ENCODE data around the gene PRKCZ.

Gene PRKCZ

DNA sequence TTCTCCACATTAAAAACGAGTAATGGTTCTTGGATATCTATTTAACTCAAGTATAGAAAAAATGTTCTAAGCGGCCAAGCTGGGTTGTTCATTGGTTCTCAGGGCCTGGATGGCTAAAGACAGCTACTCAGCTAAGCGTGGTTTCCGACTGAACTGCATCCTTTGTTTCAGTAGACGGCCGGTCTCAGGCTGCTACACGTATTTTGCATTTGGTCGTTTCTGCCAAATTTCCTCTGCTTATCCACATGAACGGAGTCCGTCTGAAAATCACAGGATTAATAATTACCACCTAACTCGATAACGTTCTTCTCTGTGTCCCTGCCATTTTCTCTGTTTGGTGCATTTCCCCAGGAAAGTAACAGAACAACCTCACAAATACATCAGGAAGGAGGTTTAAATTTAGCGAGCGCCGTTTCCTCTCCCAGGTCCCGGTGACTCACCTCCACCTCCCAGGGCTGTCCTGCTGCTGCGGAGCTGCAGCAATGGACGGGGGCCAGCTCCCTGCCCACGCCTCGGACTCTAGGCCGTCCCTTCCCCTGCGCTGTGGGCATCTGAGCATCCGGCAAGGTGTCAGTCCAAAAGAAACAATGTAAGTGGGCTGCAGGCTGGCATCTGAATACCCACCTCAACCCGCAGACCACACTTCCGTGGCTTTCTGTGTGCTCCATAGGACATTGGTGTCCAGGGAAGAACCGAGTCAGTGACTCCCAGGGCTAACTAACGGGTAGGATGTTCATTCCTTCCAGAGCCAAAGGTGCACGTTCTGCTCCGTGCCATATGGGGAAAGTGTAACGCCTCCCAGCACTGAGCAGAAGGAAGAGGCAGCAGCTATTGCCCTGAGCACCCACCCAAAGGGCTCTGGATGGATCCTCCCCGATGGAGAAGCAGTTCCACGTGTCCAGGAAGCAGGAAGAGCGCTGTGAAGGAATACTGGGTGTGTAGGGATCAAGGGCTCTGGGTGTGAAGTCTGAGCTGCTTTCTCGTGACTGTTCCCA lies 35.2 kb upstream of the PRKCZ start:
- DNase-seq (ENCODE audit: low spot score) (peak; percentile 56), ATAC-seq (ENCODE audit: low read depth) (peak; percentile 76)
- Histone ChIP-seq H3K9me3 (ENCODE audit: severe bottlenecking) (no peaks in the 10 kb centered on the region), H3K4me1 (ENCODE audit: insufficient read depth, poor library complexity, severe bottlenecking) (no peaks in the 10 kb centered on the region), H3K27ac (ENCODE audit: poor library complexity, severe bottlenecking) (no peak overlapping the region), H3K4me3 (ENCODE audit: severe bottlenecking) (no peak overlapping the region), H3K27me3 (ENCODE audit: insufficient read depth, poor library complexity, severe bottlenecking) (peaks cover 20% of the 10 kb centered on the region), H3K36me3 (ENCODE audit: low read depth) (no peaks in the 10 kb centered on the region)
- TF ChIP-seq, protein P1, sequence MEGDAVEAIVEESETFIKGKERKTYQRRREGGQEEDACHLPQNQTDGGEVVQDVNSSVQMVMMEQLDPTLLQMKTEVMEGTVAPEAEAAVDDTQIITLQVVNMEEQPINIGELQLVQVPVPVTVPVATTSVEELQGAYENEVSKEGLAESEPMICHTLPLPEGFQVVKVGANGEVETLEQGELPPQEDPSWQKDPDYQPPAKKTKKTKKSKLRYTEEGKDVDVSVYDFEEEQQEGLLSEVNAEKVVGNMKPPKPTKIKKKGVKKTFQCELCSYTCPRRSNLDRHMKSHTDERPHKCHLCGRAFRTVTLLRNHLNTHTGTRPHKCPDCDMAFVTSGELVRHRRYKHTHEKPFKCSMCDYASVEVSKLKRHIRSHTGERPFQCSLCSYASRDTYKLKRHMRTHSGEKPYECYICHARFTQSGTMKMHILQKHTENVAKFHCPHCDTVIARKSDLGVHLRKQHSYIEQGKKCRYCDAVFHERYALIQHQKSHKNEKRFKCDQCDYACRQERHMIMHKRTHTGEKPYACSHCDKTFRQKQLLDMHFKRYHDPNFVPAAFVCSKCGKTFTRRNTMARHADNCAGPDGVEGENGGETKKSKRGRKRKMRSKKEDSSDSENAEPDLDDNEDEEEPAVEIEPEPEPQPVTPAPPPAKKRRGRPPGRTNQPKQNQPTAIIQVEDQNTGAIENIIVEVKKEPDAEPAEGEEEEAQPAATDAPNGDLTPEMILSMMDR (IDR thresholded peaks at IDR 0.05; ENCODE audit: poor library complexity, severe bottlenecking): no peak

DNA sequence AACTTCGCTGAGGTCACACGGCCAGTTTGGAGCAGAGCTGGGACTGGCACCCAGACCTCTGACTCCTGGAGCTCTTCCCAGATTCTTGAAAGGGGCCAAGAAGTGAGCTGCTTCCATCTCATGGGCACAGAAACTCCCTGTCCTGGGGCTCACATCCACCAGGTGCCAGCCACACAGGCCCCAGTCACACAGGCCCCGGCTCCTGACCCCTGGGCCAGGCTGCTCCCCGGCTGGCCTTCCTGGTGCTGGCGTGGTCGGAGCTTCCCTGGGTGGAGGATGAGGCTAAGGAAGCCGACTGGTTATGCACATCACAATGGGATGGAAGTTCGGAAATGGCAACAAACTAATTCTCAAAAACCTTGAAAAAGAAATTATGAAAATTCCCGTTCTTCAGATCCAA lies 34.1 kb upstream of the PRKCZ start:
- Histone ChIP-seq H3K27ac (ENCODE audit: poor library complexity, severe bottlenecking) (no peak overlapping the region), H3K9me3 (ENCODE audit: severe bottlenecking) (no peaks in the 10 kb centered on the region), H3K4me3 (ENCODE audit: severe bottlenecking) (no peak overlapping the region), H3K36me3 (ENCODE audit: low read depth) (no peaks in the 10 kb centered on the region), H3K4me1 (ENCODE audit: insufficient read depth, poor library complexity, severe bottlenecking) (no peaks in the 10 kb centered on the region), H3K27me3 (ENCODE audit: insufficient read depth, poor library complexity, severe bottlenecking) (peaks cover 31% of the 10 kb centered on the region)
- TF ChIP-seq, protein P1 (IDR thresholded peaks at IDR 0.05; ENCODE audit: poor library complexity, severe bottlenecking): no peak
- no peak for ATAC-seq (ENCODE audit: low read depth)
- DNase-seq (ENCODE audit: low spot score): no peak

DNA sequence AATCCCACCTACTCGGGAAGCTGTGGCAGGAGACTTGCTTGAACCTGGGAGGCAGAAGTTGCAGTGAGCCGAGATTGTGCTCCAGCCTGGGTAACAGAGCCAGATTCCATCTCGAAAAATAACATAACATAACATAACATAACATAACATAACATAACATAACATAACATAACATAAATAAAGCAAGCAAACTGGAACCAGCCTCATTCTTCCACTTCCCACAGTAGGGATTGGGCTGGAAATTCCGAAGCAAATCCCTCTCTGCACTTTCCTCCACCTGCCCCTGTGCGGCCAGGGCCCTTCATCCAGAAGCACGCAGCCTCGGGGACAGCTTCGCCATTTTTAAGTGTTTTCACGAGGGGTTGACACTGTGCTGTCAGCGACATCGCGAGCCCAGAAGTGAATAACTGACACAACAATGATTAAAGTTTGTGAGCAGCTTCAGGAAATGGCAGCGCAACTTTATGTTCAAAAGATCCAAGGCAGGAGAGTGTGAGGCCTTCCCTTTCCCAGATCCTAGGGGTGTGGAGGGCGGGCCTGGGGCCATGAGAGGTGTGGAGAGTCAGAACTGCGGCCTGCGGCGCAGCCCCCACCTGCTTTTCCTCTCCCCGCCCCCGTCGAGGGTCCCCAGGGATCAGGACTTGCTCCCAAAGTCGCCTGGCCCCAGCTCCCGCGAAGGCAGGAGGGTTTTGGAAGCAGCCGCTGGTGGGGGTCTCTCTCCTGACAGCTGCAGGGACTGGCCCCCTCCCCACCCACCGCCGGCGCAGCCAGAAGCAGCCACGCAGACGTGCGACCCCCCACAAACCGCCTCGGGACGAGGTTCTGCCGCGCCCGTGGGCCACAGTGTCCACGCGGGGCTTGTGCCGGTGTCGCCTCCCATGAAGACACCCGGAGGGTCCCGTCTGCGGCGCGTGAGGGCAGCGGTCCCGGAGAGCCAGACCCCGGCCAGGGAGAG lies 31.7 kb upstream of the PRKCZ start:
- Histone ChIP-seq H3K4me3 (ENCODE audit: severe bottlenecking) (no peak overlapping the region), H3K36me3 (ENCODE audit: low read depth) (no peaks in the 10 kb centered on the region), H3K9me3 (ENCODE audit: severe bottlenecking) (no peaks in the 10 kb centered on the region), H3K27ac (ENCODE audit: poor library complexity, severe bottlenecking) (no peak overlapping the region), H3K27me3 (ENCODE audit: insufficient read depth, poor library complexity, severe bottlenecking) (peaks cover 46% of the 10 kb centered on the region), H3K4me1 (ENCODE audit: insufficient read depth, poor library complexity, severe bottlenecking) (no peaks in the 10 kb centered on the region)
- TF ChIP-seq, protein P1 (IDR thresholded peaks at IDR 0.05; ENCODE audit: poor library complexity, severe bottlenecking): no peak
- peak; percentile 57 for DNase-seq (ENCODE audit: low spot score)
- no peak for ATAC-seq (ENCODE audit: low read depth)

DNA sequence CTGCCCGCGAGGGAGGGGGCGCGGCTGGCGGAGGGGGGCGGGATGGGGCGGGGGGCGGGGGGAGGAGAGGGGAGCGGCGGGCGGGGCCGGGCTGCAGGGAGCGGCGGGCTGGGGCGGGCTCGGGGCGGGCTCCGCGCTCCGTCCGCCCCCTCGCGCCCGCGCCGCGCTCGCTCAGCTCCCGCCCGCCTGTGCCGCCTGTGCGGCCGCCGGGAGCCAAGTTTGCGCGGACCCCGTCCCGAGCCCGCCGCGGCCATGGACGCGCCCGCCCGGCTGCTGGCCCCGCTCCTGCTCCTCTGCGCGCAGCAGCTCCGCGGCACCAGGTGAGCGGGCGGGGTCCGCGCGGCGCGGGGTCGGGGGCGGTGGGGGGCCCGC lies 31.1 kb upstream of the PRKCZ start, which contains the start of gene GABRD:
TSS of gene GABRD (plus strand) at position 174 of the 372 bp plus-strand sequence. CDS start at position 253, 79 bp downstream.
- Histone ChIP-seq H3K27ac (ENCODE audit: poor library complexity, severe bottlenecking) (no peak within 1 kb of the TSS), H3K4me3 (ENCODE audit: severe bottlenecking) (peak within 1 kb of the TSS; percentile 22), H3K4me1 (ENCODE audit: insufficient read depth, poor library complexity, severe bottlenecking) (no peaks in the 10 kb centered on the region), H3K36me3 (ENCODE audit: low read depth) (no peaks in the 10 kb centered on the region), H3K9me3 (ENCODE audit: severe bottlenecking) (no peaks in the 10 kb centered on the region), H3K27me3 (ENCODE audit: insufficient read depth, poor library complexity, severe bottlenecking) (peaks cover 46% of the 10 kb centered on the region)
- peak; percentile 63 for ATAC-seq (ENCODE audit: low read depth)
- no peak for DNase-seq (ENCODE audit: low spot score)
- TF ChIP-seq, protein P1 (IDR thresholded peaks at IDR 0.05; ENCODE audit: poor library complexity, severe bottlenecking): no peak
